ENCODE measurements around the gene GSX2. TPM values are rescaled to one million over a fixed set of nuclear protein-coding genes. Genes with fewer than 3 reads are reported as not detected.
A peak's percentile ranks its signal among the peaks of the same experiment; 100 is the strongest.
"Not testable (repeated sequence)": the region's sequence is repeated elsewhere in the genome, so short reads cannot be mapped to it uniquely, and the experiment has no call there.

Gene GSX2
- total RNA-seq (not detected), polyA plus RNA-seq (under 1 TPM in 1 of 2 donors, not detected in 1; 0.04 TPM)
- long read RNA-seq, donor 1: 0 reads
- long read RNA-seq, donor 2: 0 reads
- long read RNA-seq, donor 3: 0 reads

DNA sequence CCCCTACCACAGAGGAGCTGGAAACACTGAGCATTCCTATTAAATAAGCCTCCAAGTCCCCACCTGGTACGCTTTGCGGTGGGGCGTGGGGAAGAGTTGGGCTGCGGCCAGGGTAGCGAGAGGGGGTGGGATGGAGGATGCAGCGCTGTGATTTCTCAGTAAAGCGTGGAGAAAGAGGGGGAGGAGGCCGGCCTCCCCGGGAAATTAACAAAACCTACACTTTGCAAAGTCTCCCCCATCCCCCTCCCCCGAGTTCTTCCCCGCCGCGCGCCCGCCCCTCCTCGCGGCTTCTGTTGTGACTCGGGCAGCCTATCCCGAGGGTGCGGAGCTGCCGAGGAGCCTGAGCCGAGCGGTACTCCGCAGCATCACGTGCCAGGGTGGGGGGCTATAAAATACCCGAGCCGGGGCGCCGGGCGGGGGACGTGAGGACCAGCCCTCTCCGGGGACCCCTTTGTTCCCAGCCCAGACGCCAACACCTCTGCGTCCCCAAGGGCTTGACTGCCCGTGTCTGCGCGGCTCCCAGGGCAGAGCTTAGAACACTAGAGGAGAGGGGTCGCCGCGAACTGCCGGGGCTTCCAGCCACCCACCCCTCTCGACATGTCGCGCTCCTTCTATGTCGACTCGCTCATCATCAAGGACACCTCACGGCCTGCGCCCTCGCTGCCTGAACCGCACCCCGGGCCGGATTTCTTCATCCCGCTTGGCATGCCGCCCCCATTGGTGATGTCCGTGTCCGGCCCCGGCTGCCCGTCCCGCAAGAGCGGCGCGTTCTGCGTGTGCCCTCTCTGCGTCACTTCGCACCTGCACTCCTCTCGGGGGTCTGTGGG, at the start of gene GSX2:
Gene GSX2, plus strand, starts transcription at position 416 of the 827 bp plus-strand sequence. Its CDS starts 182 bp downstream, at position 598.
- Histone ChIP-seq H3K36me3 (no peaks in the 10 kb centered on the region), H3K27ac (no peak within 1 kb of the TSS), H3K4me3 (peak within 1 kb of the TSS; percentile 19 to 53 (median 40)), H3K27me3 (peaks cover 45 to 100% (median 92%) of the 10 kb centered on the region in 9 donors), H3K4me1 (peaks cover 0 to 39% (median 23%) of the 10 kb centered on the region in 12 donors), H3K9me3 (no peaks in the 10 kb centered on the region)
- peak in 2 of 4 donors; percentile 18 to 26 for ATAC-seq
- TF ChIP-seq, protein P1, sequence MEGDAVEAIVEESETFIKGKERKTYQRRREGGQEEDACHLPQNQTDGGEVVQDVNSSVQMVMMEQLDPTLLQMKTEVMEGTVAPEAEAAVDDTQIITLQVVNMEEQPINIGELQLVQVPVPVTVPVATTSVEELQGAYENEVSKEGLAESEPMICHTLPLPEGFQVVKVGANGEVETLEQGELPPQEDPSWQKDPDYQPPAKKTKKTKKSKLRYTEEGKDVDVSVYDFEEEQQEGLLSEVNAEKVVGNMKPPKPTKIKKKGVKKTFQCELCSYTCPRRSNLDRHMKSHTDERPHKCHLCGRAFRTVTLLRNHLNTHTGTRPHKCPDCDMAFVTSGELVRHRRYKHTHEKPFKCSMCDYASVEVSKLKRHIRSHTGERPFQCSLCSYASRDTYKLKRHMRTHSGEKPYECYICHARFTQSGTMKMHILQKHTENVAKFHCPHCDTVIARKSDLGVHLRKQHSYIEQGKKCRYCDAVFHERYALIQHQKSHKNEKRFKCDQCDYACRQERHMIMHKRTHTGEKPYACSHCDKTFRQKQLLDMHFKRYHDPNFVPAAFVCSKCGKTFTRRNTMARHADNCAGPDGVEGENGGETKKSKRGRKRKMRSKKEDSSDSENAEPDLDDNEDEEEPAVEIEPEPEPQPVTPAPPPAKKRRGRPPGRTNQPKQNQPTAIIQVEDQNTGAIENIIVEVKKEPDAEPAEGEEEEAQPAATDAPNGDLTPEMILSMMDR (IDR thresholded peaks at IDR 0.05): no peak
- TF ChIP-seq POLR2A (IDR thresholded peaks at IDR 0.05): no peak
- DNase-seq: peak in 1 of 5 donors; percentile 31
- WGBS, 4 donors: 0 to 2% (median 1%) methylated on average over 37 to 66 of the region's 66 CpGs
- intact Hi-C loops (cut with DNase I): loop anchor here in 2 of 10 donors (5.0 to 10.0 kb wide), 2 partner anchors 38 to 115 kb away; partner anchors contain the start of gene CHIC2 (in 1 of the 2)

DNA sequence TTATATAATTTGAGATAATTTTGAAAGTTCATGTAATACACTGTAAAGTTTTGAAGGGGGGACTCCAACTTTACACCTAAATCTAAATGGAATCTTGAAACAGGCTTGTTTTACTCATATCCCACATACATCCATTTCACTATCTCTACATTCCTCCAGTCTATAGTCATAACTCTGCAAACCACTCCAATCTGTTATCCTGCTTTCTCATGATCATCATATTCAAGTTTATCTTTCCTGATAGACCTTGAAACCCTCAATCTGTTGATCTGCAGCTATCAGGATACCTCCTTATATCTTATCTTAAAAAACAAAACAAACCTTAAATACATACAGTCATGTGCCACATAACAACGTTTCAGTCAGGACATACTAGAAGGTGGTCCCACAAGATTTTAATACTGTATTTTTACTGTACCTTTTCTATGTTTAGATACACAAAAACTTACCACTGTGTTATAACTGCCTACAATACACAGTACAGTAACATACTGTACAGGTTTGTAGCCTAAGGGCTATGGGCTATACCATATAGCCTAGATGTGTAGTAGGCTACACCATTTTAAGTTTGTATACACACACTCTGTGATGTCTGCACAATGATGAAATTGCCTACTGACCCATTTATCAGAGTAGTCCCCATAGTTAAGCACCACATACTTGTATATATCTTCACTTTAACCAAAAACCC, 49.6 kb upstream of the GSX2 start:
- ATAC-seq: no peak
- H3K4me1 ChIP-seq: peaks cover 0 to 56% (median 19%) of the 10 kb centered on the region in 12 donors
- H3K9me3 ChIP-seq: peaks cover 0 to 4% (median 0%) of the 10 kb centered on the region in 12 donors
- DNase-seq: no peak
- H3K27me3 ChIP-seq: no peaks in the 10 kb centered on the region
- intact Hi-C loops (cut with DNase I): no loop called here
- TF ChIP-seq, protein P1 (IDR thresholded peaks at IDR 0.05): no peak
- TF ChIP-seq POLR2A (IDR thresholded peaks at IDR 0.05): no peak
- WGBS, 4 donors: 12 to 23% (median 17%) methylated on average over 1 of the region's 1 CpG
- peaks cover 0 to 21% (median 13%) of the 10 kb centered on the region in 9 donors for H3K36me3 ChIP-seq
- H3K27ac ChIP-seq: no peak overlapping the region
- no peak overlapping the region for H3K4me3 ChIP-seq

DNA sequence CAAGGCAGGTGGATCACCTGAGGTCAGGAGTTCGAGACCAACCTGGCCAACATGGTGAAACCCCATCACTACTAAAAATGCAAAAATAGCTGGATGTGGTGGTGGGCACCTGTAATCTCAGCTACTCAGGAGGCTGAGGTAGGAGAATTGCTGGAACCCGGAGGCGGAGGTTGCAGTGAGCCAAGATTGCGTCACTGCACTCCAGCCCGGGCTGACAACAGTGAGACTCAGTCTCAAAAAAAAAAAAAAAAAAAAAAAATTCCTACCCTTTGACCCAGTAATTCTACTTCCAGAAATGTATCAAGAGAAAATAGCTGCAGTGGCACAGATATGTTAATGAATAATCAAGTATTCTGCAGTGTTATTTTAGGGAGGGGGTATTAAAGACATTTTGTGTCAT, 46.6 kb upstream of the GSX2 start:
- H3K36me3 ChIP-seq: peaks cover 0 to 14% (median 8%) of the 10 kb centered on the region in 9 donors
- 82 to 90% (median 86%) methylated on average over 5 of the region's 5 CpGs for WGBS, 4 donors
- H3K27me3 ChIP-seq; ATAC-seq; DNase-seq; intact Hi-C loops (cut with DNase I); H3K4me3 ChIP-seq; H3K27ac ChIP-seq; H3K9me3 ChIP-seq: not testable (repeated sequence)
- H3K4me1 ChIP-seq: peaks cover 0 to 81% (median 41%) of the 10 kb centered on the region in 12 donors

DNA sequence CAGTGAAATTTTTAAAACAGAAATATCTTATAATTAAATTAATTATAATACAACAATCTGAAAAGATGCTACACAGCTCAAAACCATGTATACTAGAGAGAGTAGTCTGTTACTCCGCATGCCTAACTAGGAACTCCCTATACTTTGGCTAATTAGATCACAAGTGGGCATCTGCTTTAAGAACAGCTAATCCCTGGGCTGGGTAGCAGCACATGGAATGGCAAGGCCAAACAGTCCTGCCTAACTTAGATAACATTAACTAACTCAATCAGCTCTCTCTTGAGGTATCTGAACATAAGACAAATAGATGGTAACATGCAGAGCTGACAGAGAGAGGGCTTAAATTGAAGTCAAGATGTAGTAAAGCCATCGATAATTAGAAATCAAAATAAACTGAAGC, 45.5 kb upstream of the GSX2 start:
- TF ChIP-seq POLR2A (IDR thresholded peaks at IDR 0.05): no peak
- TF ChIP-seq, protein P1 (IDR thresholded peaks at IDR 0.05): no peak
- 95 to 99% (median 96%) methylated on average over 2 of the region's 2 CpGs for WGBS, 4 donors
- intact Hi-C loops (cut with DNase I): no loop called here
- Histone ChIP-seq H3K4me1 (peaks cover 0 to 84% (median 44%) of the 10 kb centered on the region in 12 donors), H3K36me3 (peaks cover 0 to 3% (median 0%) of the 10 kb centered on the region in 9 donors), H3K27me3 (no peaks in the 10 kb centered on the region), H3K27ac (no peak overlapping the region), H3K4me3 (no peak overlapping the region), H3K9me3 (no peaks in the 10 kb centered on the region)
- ATAC-seq: no peak
- no peak for DNase-seq
